OCI-LY7 (cell line): ENCODE measurements around the gene MLLT10.

Experiments used
- EZH2phosphoT487 ChIP-seq: fragments of 200-600 bp; sonication (generic); IDR thresholded peaks from 2 replicates; pipeline ENCODE4 v1.6.1; 2018; ENCODE audit warnings: low read depth, borderline replicate concordance, mild to moderate bottlenecking, mixed run types, antibody characterized with exemption, low read length, moderate library complexity, mixed read lengths
- TF ChIP-seq, protein P1 (sequence below): fragments of 200-600 bp; sonication (generic); conservative IDR thresholded peaks from 2 replicates; pipeline ENCODE4 v1.5.1; 2014; ENCODE audit warnings: mild to moderate bottlenecking, antibody characterized with exemption, low read length, moderate library complexity, mixed read lengths

DNA sequence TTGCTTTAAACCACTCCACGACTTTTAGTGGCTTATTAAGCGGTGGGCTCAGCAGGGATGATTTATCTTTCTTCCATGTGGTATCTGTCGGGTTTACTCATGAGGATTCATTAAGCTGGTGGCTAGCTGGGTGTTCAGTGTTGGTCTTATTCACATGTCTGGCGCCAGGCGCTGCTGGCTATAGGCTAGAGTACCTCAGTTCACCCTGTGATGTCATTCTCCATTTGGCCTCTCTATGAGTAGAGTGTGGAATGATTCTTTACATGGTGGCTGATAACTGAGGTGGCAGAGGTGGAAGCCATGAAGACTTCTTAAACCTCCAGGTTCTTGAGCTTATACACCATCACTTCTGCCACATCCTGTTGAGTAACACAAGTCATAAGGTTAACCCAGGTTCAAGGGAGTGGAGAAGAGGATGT, 115.4 kb downstream of the MLLT10 start:
- TF ChIP-seq, protein P1, sequence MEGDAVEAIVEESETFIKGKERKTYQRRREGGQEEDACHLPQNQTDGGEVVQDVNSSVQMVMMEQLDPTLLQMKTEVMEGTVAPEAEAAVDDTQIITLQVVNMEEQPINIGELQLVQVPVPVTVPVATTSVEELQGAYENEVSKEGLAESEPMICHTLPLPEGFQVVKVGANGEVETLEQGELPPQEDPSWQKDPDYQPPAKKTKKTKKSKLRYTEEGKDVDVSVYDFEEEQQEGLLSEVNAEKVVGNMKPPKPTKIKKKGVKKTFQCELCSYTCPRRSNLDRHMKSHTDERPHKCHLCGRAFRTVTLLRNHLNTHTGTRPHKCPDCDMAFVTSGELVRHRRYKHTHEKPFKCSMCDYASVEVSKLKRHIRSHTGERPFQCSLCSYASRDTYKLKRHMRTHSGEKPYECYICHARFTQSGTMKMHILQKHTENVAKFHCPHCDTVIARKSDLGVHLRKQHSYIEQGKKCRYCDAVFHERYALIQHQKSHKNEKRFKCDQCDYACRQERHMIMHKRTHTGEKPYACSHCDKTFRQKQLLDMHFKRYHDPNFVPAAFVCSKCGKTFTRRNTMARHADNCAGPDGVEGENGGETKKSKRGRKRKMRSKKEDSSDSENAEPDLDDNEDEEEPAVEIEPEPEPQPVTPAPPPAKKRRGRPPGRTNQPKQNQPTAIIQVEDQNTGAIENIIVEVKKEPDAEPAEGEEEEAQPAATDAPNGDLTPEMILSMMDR, result no peak
- no peak for TF ChIP-seq EZH2phosphoT487
